SK-N-SH treated with all-trans-retinoic acid at 6 μM for 48 hours (cell line): ENCODE results near the gene WRAP73.

Experiments used
- ATAC-seq: fragments of 200-7000 bp; cut with Tn5 transposase; 3 replicates; pipeline ENCODE4 v1.9.1; 2020; ENCODE audit warnings: mild to moderate bottlenecking, moderate library complexity
- ARNTL ChIP-seq: fragments of 450-650 bp; formaldehyde crosslinking; IDR thresholded peaks from 2 replicates; pipeline ENCODE4 v1.5.0; 2020; ENCODE audit warnings: low read depth, mild to moderate bottlenecking, moderate library complexity, borderline replicate concordance
- BACH2 ChIP-seq: fragments of 250-450 bp; sonication (Bioruptor Pico); IDR thresholded peaks from 2 replicates; pipeline ENCODE4 v1.9.0; 2021; ENCODE audit warnings: mild to moderate bottlenecking, borderline replicate concordance
- CREB5 ChIP-seq: fragments of 250-450 bp; sonication (Bioruptor Pico); IDR thresholded peaks from 2 replicates; pipeline ENCODE4 v1.5.1; 2020; ENCODE audit warnings: low read depth, mild to moderate bottlenecking, moderate library complexity
- CSDC2 ChIP-seq: fragments of 250-450 bp; sonication (Bioruptor Pico); IDR thresholded peaks from 2 replicates; pipeline ENCODE4 v1.5.0; 2020; ENCODE audit warnings: mild to moderate bottlenecking, moderate library complexity
- CSRNP3 ChIP-seq: fragments of 250-450 bp; sonication (Bioruptor Pico); IDR thresholded peaks from 2 replicates; pipeline ENCODE4 v1.5.1; 2021; ENCODE audit warnings: mild to moderate bottlenecking, moderate library complexity
- ESRRG ChIP-seq: fragments of 250-450 bp; sonication (Bioruptor Pico); IDR thresholded peaks from 2 replicates; pipeline ENCODE4 v1.6.1; 2021; ENCODE audit warnings: mild to moderate bottlenecking
- GLIS3 ChIP-seq: fragments of 250-450 bp; sonication (Bioruptor Pico); IDR thresholded peaks from 2 replicates; pipeline ENCODE4 v1.5.0; 2020; ENCODE audit warnings: mild to moderate bottlenecking, moderate library complexity
- ISL1 ChIP-seq: fragments of 250-450 bp; sonication (Bioruptor Pico); IDR thresholded peaks from 2 replicates; pipeline ENCODE4 v2.1.2; 2022; ENCODE audit warnings: mild to moderate bottlenecking, moderate library complexity
- OSR1 ChIP-seq: fragments of 250-450 bp; sonication (Bioruptor Pico); IDR thresholded peaks from 2 replicates; pipeline ENCODE4 v1.8.0; 2022; ENCODE audit warnings: moderate library complexity, mild to moderate bottlenecking, inconsistent platforms
- PATZ1 ChIP-seq: fragments of 250-450 bp; sonication (Bioruptor Pico); IDR thresholded peaks from 2 replicates; pipeline ENCODE4 v1.8.0; 2020; ENCODE audit warnings: mild to moderate bottlenecking, moderate library complexity, borderline replicate concordance
- POU6F1 ChIP-seq: fragments of 250-450 bp; sonication (Bioruptor Pico); IDR thresholded peaks from 2 replicates; pipeline ENCODE4 v1.8.0; 2021; ENCODE audit warnings: low read depth, mild to moderate bottlenecking, moderate library complexity, borderline replicate concordance
- PPARA ChIP-seq: fragments of 250-450 bp; sonication (Bioruptor Pico); IDR thresholded peaks from 2 replicates; pipeline ENCODE4 v1.5.0; 2020; ENCODE audit warnings: mild to moderate bottlenecking, borderline replicate concordance
- RARB ChIP-seq: fragments of 250-450 bp; sonication (Bioruptor Pico); IDR thresholded peaks from 2 replicates; pipeline ENCODE4 v1.8.0; 2021; ENCODE audit warnings: mild to moderate bottlenecking, moderate library complexity
- SNAI2 ChIP-seq: fragments of 250-450 bp; sonication (Bioruptor Pico); IDR thresholded peaks from 2 replicates; pipeline ENCODE4 v1.5.0; 2020; ENCODE audit warnings: mild to moderate bottlenecking, moderate library complexity
- TCF4 ChIP-seq: fragments of 250-450 bp; sonication (Bioruptor Pico); IDR thresholded peaks from 2 replicates; pipeline ENCODE4 v1.8.0; 2021; ENCODE audit warnings: mild to moderate bottlenecking, moderate library complexity, borderline replicate concordance
- ZC3H10 ChIP-seq: fragments of 250-450 bp; sonication (Bioruptor Pico); IDR thresholded peaks from 2 replicates; pipeline ENCODE4 v1.5.1; 2021; ENCODE audit warnings: mild to moderate bottlenecking, moderate library complexity
- ZFP30 ChIP-seq: fragments of 450-650 bp; formaldehyde crosslinking; IDR thresholded peaks from 2 replicates; pipeline ENCODE4 v1.5.0; 2022; ENCODE audit warnings: mild to moderate bottlenecking, moderate library complexity
- ZNF565 ChIP-seq: fragments of 450-650 bp; formaldehyde crosslinking; conservative IDR thresholded peaks from 2 replicates; pipeline ENCODE4 v1.5.0; 2020; ENCODE audit warnings: low read depth, mild to moderate bottlenecking, moderate library complexity
- ZNF70 ChIP-seq: fragments of 450-650 bp; formaldehyde crosslinking; IDR thresholded peaks from 2 replicates; pipeline ENCODE4 v1.5.0; 2020; ENCODE audit warnings: mild to moderate bottlenecking, moderate library complexity
- ZNF8 ChIP-seq: fragments of 450-650 bp; formaldehyde crosslinking; IDR thresholded peaks from 2 replicates; pipeline ENCODE4 v1.5.0; 2020; ENCODE audit warnings: mild to moderate bottlenecking, moderate library complexity

WRAP73 gene

GRCh38 chr1:3596663-3597598 is 53.0 kb downstream of the WRAP73 start:
- no peak for TF ChIP-seq ESRRG (CRISPR knock-in tag)

GRCh38 chr1:3595949-3596348 is 54.0 kb downstream of the WRAP73 start:
- no peak for ATAC-seq
- TF ChIP-seq CREB5 (no peak), SNAI2 (CRISPR knock-in tag) (no peak), ZNF565 (CRISPR knock-in tag) (no peak)

More at GRCh38 chr1:3596663-3597598, 53.0 kb downstream of the WRAP73 start:
- no peak for ATAC-seq

- TF ChIP-seq ARNTL (CRISPR knock-in tag), result no peak
- TF ChIP-seq ZNF70 (CRISPR knock-in tag), result no peak
- TF ChIP-seq OSR1 (CRISPR knock-in tag), result no peak
- TF ChIP-seq TCF4, result no peak
- no peak for TF ChIP-seq RARB (CRISPR knock-in tag)
- TF ChIP-seq ZFP30 (CRISPR knock-in tag), result no peak
- no peak for TF ChIP-seq SNAI2 (CRISPR knock-in tag)
- TF ChIP-seq ZNF565 (CRISPR knock-in tag), result no peak
- no peak for TF ChIP-seq ZC3H10
- TF ChIP-seq CSRNP3 (CRISPR knock-in tag), result no peak
- no peak for TF ChIP-seq ESRRG (CRISPR knock-in tag)
- TF ChIP-seq ISL1 (CRISPR knock-in tag), result no peak
- no peak for TF ChIP-seq PPARA (CRISPR knock-in tag)
- TF ChIP-seq POU6F1, result no peak
- TF ChIP-seq CREB5, result no peak
- TF ChIP-seq BACH2 (CRISPR knock-in tag), result no peak
- no peak for TF ChIP-seq CSDC2
- ATAC-seq, result no peak
Observed at GRCh38 chr1:3594706-3595377, 55.1 kb downstream of the WRAP73 start.

- ATAC-seq, result no peak
- TF ChIP-seq GLIS3 (CRISPR knock-in tag) (no peak), ZNF70 (CRISPR knock-in tag) (no peak), ZNF8 (no peak), SNAI2 (CRISPR knock-in tag) (no peak), CSRNP3 (CRISPR knock-in tag) (no peak), ZFP30 (CRISPR knock-in tag) (no peak), CSDC2 (no peak), ESRRG (CRISPR knock-in tag) (no peak), PATZ1 (no peak)
- TF ChIP-seq, all 23 proteins: peak for 0
Observed at GRCh38 chr1:3593745-3594144, 56.2 kb downstream of the WRAP73 start.
